Karpas-422 (cell line): ENCODE measurements around the gene FBXL17. TPM values are rescaled to one million over a fixed set of nuclear protein-coding genes. Genes with fewer than 3 reads are reported as not detected.

ENCODE experiments used
- DNase-seq: peaks from one replicate; pipeline ENCODE4 v3.0.0-alpha.2; 2015
- H2AFZ ChIP-seq: fragments of 200-600 bp; sonication (generic); 2 replicates; pipeline ENCODE4 v1.6.1; 2014; ENCODE audit warnings: antibody characterized with exemption, low read length, mixed read lengths
- H3K27ac ChIP-seq: fragments of 200-600 bp; sonication (generic); 2 replicates; pipeline ENCODE4 v1.5.1; 2014; ENCODE audit warnings: mild to moderate bottlenecking, low read length, moderate library complexity
- H3K27me3 ChIP-seq: fragments of 200-600 bp; sonication (generic); 2 replicates; pipeline ENCODE4 v1.6.1; 2014; ENCODE audit warnings: low read length, mixed read lengths
- H3K36me3 ChIP-seq: fragments of 200-600 bp; sonication (generic); 2 replicates; pipeline ENCODE4 v1.6.1; 2014; ENCODE audit warnings: low read length, mixed read lengths; ENCODE audit not compliant: insufficient read depth
- H3K4me1 ChIP-seq: fragments of 200-600 bp; sonication (generic); 2 replicates; pipeline ENCODE4 v1.6.1; 2014; ENCODE audit warnings: mild to moderate bottlenecking, low read length, mixed read lengths
- H3K4me2 ChIP-seq: fragments of 200-600 bp; sonication (generic); 2 replicates; pipeline ENCODE4 v1.6.1; 2014; ENCODE audit warnings: low read length, low read depth, mild to moderate bottlenecking; ENCODE audit not compliant: poor library complexity, severe bottlenecking
- H3K4me3 ChIP-seq: fragments of 200-600 bp; sonication (generic); 2 replicates; pipeline ENCODE4 v1.5.1; 2014; ENCODE audit warnings: mild to moderate bottlenecking, antibody characterized with exemption, low read length, mixed read lengths
- H3K79me2 ChIP-seq: fragments of 200-600 bp; sonication (generic); 2 replicates; pipeline ENCODE4 v1.6.1; 2014; ENCODE audit warnings: mild to moderate bottlenecking, low read length, mixed read lengths
- H3K9ac ChIP-seq: fragments of 200-600 bp; sonication (generic); 2 replicates; pipeline ENCODE4 v1.6.0; 2014; ENCODE audit warnings: low read length
- H3K9me2 ChIP-seq: fragments of 200-600 bp; sonication (generic), shearing (Covaris generic); replicated peaks from 2 replicates; pipeline ENCODE4 v1.6.0; 2014; ENCODE audit warnings: mild to moderate bottlenecking, low read length, moderate library complexity; ENCODE audit not compliant: insufficient read depth
- H3K9me3 ChIP-seq: fragments of 300-700, 200-600 bp; sonication (generic); 2 replicates; pipeline ENCODE4 v1.6.1; 2014; ENCODE audit warnings: low read length, mixed read lengths
- H4K20me1 ChIP-seq: fragments of 200-600 bp; sonication (generic); 2 replicates; pipeline ENCODE4 v1.6.1; 2014; ENCODE audit warnings: mild to moderate bottlenecking, antibody characterized with exemption, low read length, low read depth; ENCODE audit not compliant: insufficient read depth
- total RNA-seq: library from RNA; depleted of rRNA; stranded (reverse); fragments of >200 nt; shearing (Covaris generic); gene quantifications from 2 replicates; pipeline ENCODE4 v1.2.3, GENCODE V29; 2014; ENCODE audit warnings: low replicate concordance

Gene FBXL17
- total RNA-seq, 1 experiment from 2014 or later: 26.9 TPM

DNA sequence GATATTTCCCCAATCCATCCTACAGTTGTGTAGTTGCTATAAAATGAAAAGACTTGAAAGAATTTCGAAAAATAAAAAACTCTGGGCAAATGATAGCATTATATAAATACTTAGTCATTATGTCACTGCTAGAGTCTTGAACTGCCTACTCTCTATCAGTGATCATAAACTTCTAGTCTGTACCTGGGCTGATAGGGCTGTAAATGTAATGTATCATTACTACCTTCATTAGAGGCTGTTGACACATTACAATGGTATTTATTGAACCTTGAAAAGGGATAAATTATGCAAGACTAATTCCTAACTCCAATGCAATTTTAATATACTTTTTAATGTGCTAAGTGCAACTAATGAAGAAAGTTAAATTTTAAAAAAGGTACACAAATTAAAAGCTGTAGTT, 497.0 kb downstream of the FBXL17 start:
- Histone ChIP-seq H3K27me3 (no peaks in the 10 kb centered on the region), H2AFZ (no peak overlapping the region), H3K9me2 (no peaks in the 10 kb centered on the region), H3K4me2 (no peak overlapping the region), H3K9ac (no peak overlapping the region), H3K27ac (no peak overlapping the region), H4K20me1 (no peaks in the 10 kb centered on the region), H3K4me1 (no peaks in the 10 kb centered on the region), H3K79me2 (no peaks in the 10 kb centered on the region), H3K9me3 (no peaks in the 10 kb centered on the region), H3K36me3 (no peaks in the 10 kb centered on the region), H3K4me3 (no peak overlapping the region)
- no peak for DNase-seq

DNA sequence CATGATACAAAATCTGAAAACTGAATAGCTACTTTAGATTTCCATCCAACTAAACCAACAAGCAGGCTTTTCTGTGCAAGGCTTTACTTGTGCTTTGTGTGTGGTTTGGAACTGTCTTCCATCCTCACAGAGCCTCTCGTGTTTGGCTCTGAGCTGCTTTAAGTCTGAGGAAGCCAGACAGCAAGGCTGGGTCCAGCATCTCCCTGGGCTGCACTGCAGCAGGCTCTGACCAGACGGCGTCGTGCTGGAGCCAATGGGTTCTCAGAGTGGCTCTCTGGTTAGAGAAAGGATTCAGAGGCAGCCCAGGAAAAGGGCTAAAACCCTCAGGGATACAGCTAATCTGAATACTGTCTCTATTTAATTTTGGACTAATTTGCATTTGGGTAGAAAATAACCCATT, 503.2 kb downstream of the FBXL17 start:
- Histone ChIP-seq H3K9ac (no peak overlapping the region), H3K27me3 (no peaks in the 10 kb centered on the region), H3K4me3 (no peak overlapping the region), H3K9me2 (no peaks in the 10 kb centered on the region), H3K27ac (no peak overlapping the region), H3K79me2 (no peaks in the 10 kb centered on the region), H4K20me1 (0 out of 2 replicates have a peak, but pooled peaks cover 5% of the 10 kb centered on the region), H2AFZ (no peak overlapping the region), H3K4me1 (no peaks in the 10 kb centered on the region), H3K36me3 (no peaks in the 10 kb centered on the region), H3K4me2 (no peak overlapping the region), H3K9me3 (no peaks in the 10 kb centered on the region)
- no peak for DNase-seq

DNA sequence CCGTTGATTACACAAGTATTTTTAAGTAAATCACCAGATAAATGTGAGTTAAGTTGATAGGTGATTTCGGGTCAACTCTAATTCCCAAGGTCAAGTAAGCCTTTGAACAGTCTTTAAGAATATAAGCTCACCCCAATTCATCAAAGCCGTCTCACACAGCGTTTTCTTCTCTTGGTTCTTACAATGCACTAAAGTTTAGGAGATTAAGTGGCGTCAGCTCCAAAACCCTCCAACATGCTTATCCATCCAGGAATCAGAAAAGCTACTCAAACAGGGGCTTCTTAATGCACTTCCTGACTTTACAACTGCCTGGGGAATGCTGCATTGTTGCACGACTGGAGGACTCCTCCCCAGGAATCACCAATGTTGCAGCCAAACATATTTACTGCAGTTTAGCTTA, 505.0 kb downstream of the FBXL17 start:
- Histone ChIP-seq H3K27ac (no peak overlapping the region), H3K4me1 (no peaks in the 10 kb centered on the region), H3K9me2 (no peaks in the 10 kb centered on the region), H3K9ac (no peak overlapping the region), H3K27me3 (no peaks in the 10 kb centered on the region), H3K4me2 (no peak overlapping the region), H3K4me3 (no peak overlapping the region), H3K79me2 (no peaks in the 10 kb centered on the region), H4K20me1 (0 out of 2 replicates have a peak, but pooled peaks cover 5% of the 10 kb centered on the region), H2AFZ (no peak overlapping the region), H3K36me3 (no peaks in the 10 kb centered on the region), H3K9me3 (no peaks in the 10 kb centered on the region)
- no peak for DNase-seq

DNA sequence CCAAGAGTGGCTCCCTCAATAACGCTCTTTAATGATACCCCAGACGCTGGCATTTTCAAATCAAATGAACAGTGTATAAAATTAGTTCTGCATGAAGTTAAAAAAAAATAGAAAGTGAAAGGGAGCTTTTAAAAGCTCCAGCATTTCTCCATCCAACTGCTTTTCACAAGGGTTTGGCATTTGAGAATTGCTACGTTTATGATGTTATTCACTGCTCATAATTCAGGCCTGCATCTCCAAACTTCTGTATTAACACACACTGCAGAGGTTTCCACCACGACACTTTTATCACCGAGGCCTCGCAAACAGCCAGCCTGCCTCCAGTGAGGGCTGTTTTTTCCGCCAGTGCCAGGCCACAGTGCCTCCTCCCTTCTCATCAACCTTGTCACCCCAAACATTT, 505.6 kb downstream of the FBXL17 start:
- H4K20me1 ChIP-seq: 0 out of 2 replicates have a peak, but pooled peaks cover 5% of the 10 kb centered on the region
- no peak overlapping the region for H3K27ac ChIP-seq
- no peaks in the 10 kb centered on the region for H3K9me2 ChIP-seq
- H3K4me3 ChIP-seq: no peak overlapping the region
- no peaks in the 10 kb centered on the region for H3K36me3 ChIP-seq
- H3K4me2 ChIP-seq: no peak overlapping the region
- H3K9me3 ChIP-seq: no peaks in the 10 kb centered on the region
- no peak for DNase-seq
- H3K4me1 ChIP-seq: no peaks in the 10 kb centered on the region
- no peaks in the 10 kb centered on the region for H3K79me2 ChIP-seq
- H3K9ac ChIP-seq: no peak overlapping the region
- no peak overlapping the region for H2AFZ ChIP-seq
- H3K27me3 ChIP-seq: no peaks in the 10 kb centered on the region

DNA sequence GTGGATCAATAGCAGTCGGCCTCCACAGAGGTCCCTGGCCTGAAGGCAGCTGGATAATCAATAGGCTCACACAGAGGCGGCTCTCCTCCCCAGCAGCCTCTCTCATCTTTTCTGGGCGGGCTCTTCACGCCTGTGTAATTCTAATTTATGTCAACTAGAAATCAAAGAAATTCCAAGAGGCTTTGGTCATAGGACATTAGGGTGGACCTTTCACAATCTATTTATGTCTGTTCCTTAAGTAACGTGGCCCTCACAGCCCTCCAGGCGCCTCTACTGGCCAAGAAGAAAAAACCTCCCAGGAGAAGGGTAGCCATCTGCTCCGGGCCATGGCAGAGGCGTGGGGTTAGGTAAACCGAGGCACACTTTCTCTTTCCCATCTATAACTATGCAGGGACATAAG, 506.1 kb downstream of the FBXL17 start:
- Histone ChIP-seq H3K9me3 (no peaks in the 10 kb centered on the region), H3K36me3 (no peaks in the 10 kb centered on the region), H2AFZ (no peak overlapping the region), H3K79me2 (no peaks in the 10 kb centered on the region), H3K4me3 (no peak overlapping the region), H4K20me1 (0 out of 2 replicates have a peak, but pooled peaks cover 5% of the 10 kb centered on the region), H3K4me2 (no peak overlapping the region), H3K9ac (no peak overlapping the region), H3K27ac (no peak overlapping the region), H3K4me1 (no peaks in the 10 kb centered on the region), H3K9me2 (no peaks in the 10 kb centered on the region), H3K27me3 (no peaks in the 10 kb centered on the region)
- no peak for DNase-seq

DNA sequence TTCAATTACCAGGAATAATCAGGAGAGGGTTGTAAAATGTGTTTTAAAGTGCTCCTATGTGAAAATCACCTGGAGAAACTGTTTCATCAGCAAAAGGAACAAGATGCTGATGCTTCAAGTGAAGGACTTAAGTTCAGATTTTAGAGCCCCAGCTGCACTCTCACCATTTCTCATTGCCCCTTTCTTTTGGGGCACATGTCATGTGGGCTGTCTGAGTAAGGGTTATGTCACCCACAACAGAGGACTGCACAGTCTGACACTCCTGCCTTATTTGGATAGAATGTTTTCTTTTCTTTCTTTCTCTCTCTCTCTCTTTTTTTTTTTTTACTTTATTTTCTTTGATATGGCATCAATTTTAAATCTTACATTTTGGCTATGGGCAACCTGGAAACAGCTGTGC, 507.1 kb downstream of the FBXL17 start:
- Histone ChIP-seq H2AFZ (no peak overlapping the region), H3K27ac (no peak overlapping the region), H3K9ac (no peak overlapping the region), H4K20me1 (0 out of 2 replicates have a peak, but pooled peaks cover 5% of the 10 kb centered on the region), H3K36me3 (no peaks in the 10 kb centered on the region), H3K79me2 (no peaks in the 10 kb centered on the region), H3K27me3 (no peaks in the 10 kb centered on the region), H3K4me2 (no peak overlapping the region), H3K4me1 (no peaks in the 10 kb centered on the region), H3K4me3 (no peak overlapping the region), H3K9me2 (no peaks in the 10 kb centered on the region), H3K9me3 (no peaks in the 10 kb centered on the region)
- DNase-seq: no peak

DNA sequence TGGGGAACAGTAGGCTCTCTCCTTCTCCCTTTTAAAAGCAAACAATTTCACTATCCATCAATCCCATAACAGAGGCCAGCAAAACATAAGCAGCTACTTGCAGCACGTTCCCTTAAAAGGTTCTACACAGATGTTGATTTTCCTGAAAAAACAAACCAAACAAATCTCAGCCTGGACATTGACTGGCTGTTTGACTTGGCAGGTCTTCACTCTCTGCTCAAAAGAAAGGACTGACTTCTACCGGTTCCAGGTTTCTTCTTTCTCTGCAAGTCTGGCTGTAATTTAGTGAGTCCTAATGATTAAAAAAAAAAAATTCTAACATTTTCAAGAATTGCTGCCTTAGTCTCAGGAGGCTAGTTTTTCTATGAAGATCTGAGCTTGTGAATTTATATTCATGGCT, 508.0 kb downstream of the FBXL17 start:
- no peaks in the 10 kb centered on the region for H3K9me3 ChIP-seq
- no peaks in the 10 kb centered on the region for H3K79me2 ChIP-seq
- 0 out of 2 replicates have a peak, but pooled peaks cover 5% of the 10 kb centered on the region for H4K20me1 ChIP-seq
- no peak overlapping the region for H3K9ac ChIP-seq
- no peaks in the 10 kb centered on the region for H3K9me2 ChIP-seq
- H3K27ac ChIP-seq: no peak overlapping the region
- H3K27me3 ChIP-seq: no peaks in the 10 kb centered on the region
- no peak overlapping the region for H3K4me3 ChIP-seq
- H2AFZ ChIP-seq: no peak overlapping the region
- DNase-seq: no peak
- 0 out of 2 replicates have a peak, but pooled peaks cover 3% of the 10 kb centered on the region for H3K4me1 ChIP-seq
- no peak overlapping the region for H3K4me2 ChIP-seq
- no peaks in the 10 kb centered on the region for H3K36me3 ChIP-seq

DNA sequence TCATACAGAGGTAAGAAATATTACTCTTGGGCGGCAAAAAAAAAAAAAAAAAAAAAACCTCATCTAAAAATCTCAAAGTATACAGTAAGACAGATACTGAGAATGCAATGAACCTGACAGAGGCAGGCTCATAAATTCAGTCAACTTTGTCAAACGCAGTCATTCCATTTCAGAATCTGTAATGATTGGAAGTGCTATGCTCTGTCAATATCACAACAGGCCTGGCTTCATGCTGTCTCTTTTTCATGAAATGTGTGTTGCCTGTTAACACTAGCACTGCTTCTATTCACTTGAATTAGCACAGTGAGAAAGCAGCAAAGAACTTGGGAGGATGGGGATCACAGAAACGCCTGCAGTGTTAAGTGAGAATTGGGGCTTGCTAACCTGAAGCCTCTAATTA, 510.9 kb downstream of the FBXL17 start:
- Histone ChIP-seq H3K36me3 (no peaks in the 10 kb centered on the region), H4K20me1 (no peaks in the 10 kb centered on the region), H3K4me2 (no peak overlapping the region), H3K27ac (no peak overlapping the region), H3K9me3 (no peaks in the 10 kb centered on the region), H2AFZ (no peak overlapping the region), H3K9ac (no peak overlapping the region), H3K79me2 (no peaks in the 10 kb centered on the region), H3K27me3 (no peaks in the 10 kb centered on the region), H3K4me1 (0 out of 2 replicates have a peak, but pooled peaks cover 3% of the 10 kb centered on the region), H3K4me3 (no peak overlapping the region), H3K9me2 (no peaks in the 10 kb centered on the region)
- no peak for DNase-seq
